Fibroblast of lung (primary cell): Measurements from ENCODE around the gene RBM38. TPM values are rescaled to one million over a fixed set of nuclear protein-coding genes. Genes with fewer than 3 reads are reported as not detected.
"Not testable (repeated sequence)": the region's sequence is repeated elsewhere in the genome, so short reads cannot be mapped to it uniquely, and the experiment has no call there.

ENCODE experiments used
- DNase-seq, 2 donors: peaks; one replicate each; pipeline versions ENCODE4 v3.0.0 to v3.0.0-alpha.2; 2010; ENCODE audit warnings: low read depth in 2 of 2
- H2AFZ ChIP-seq: 2 replicates; pipeline ENCODE4 v1.5.1; 2012; ENCODE audit warnings: low read length, control low read depth, inconsistent platforms
- H3K27ac ChIP-seq: 2 replicates; pipeline ENCODE4 v1.5.1; 2011; ENCODE audit warnings: low read length, control low read depth; ENCODE audit not compliant: insufficient read depth
- H3K27me3 ChIP-seq: 2 replicates; pipeline ENCODE4 v1.5.1; 2011; ENCODE audit warnings: mild to moderate bottlenecking, low read length; ENCODE audit not compliant: control insufficient read depth, insufficient read depth
- H3K36me3 ChIP-seq: 2 replicates; pipeline ENCODE4 v1.5.1; 2011; ENCODE audit warnings: low read length; ENCODE audit not compliant: control insufficient read depth, insufficient read depth
- H3K4me1 ChIP-seq: 2 replicates; pipeline ENCODE4 v1.5.1; 2011; ENCODE audit warnings: low read length; ENCODE audit not compliant: control insufficient read depth, insufficient read depth; ENCODE audit errors: extremely low read depth
- H3K4me2 ChIP-seq: 2 replicates; pipeline ENCODE4 v1.5.1; 2011; ENCODE audit warnings: low read length, control low read depth; ENCODE audit not compliant: insufficient read depth; ENCODE audit errors: extremely low read depth
- H3K4me3 ChIP-seq, 4 experiments: fragments of 200-600 bp in 1 of 4; sonication (generic) in 1 of 4; replicated peaks in 1 of 4; 2 replicates each; pipeline ENCODE4 v1.5.1; 2011 to 2016; ENCODE audit warnings: low read length in 4 of 4, low read depth in 3 of 4, mild to moderate bottlenecking in 3 of 4, control low read depth in 2 of 4, inconsistent platforms in 1 of 4, mixed read lengths in 1 of 4; ENCODE audit not compliant: insufficient read depth in 1 of 4; ENCODE audit errors: control extremely low read depth in 1 of 4
- H3K79me2 ChIP-seq: 2 replicates; pipeline ENCODE4 v1.5.1; 2012; ENCODE audit warnings: mild to moderate bottlenecking, low read length, inconsistent platforms; ENCODE audit not compliant: control insufficient read depth, insufficient read depth
- H3K9ac ChIP-seq: 2 replicates; pipeline ENCODE4 v1.5.1; 2011; ENCODE audit warnings: mild to moderate bottlenecking, low read length, control low read depth; ENCODE audit not compliant: insufficient read depth
- H3K9me3 ChIP-seq: 2 replicates; pipeline ENCODE4 v1.5.1; 2012; ENCODE audit warnings: low read depth, low read length; ENCODE audit not compliant: control insufficient read depth, insufficient read depth
- H4K20me1 ChIP-seq: 2 replicates; pipeline ENCODE4 v1.5.1; 2011; ENCODE audit warnings: low read length; ENCODE audit not compliant: control insufficient read depth, insufficient read depth; ENCODE audit errors: extremely low read depth
- CTCF ChIP-seq, 2 donors: IDR thresholded peaks in 1 of 2; conservative IDR thresholded peaks in 1 of 2; 1 replicate in 1 of 2; 2 replicates in 1 of 2; pipeline ENCODE4 v1.5.1; 2011 to 2012; ENCODE audit warnings: low read length in 2 of 2, control low read depth in 1 of 2, inconsistent platforms in 1 of 2, low read depth in 1 of 2, mild to moderate bottlenecking in 1 of 2
- EZH2 ChIP-seq: IDR thresholded peaks from 2 replicates; pipeline ENCODE4 v1.5.1; 2012; ENCODE audit warnings: low read length, control low read depth, mild to moderate bottlenecking; ENCODE audit errors: missing control alignments
- polyA plus RNA-seq, 2 donors: library from polyadenylated mRNA; depleted of rRNA in 1 of 2; stranded (reverse) in 1 of 2; unstranded in 1 of 2; fragments of >200 nt; gene quantifications; 2 replicates each; pipeline ENCODE4 v1.2.1, GENCODE V29; 2011 to 2012; ENCODE audit warnings: missing spikeins in 1 of 2
- total RNA-seq: library from RNA; depleted of rRNA; stranded (reverse); fragments of >200 nt; gene quantifications from 2 replicates; pipeline ENCODE4 v1.2.1, GENCODE V29; 2014

The RBM38 gene
- total and polyA plus RNA-seq, 2 donors (not counting 1 experiment from before 2014, with no cell fraction given), result 3.9 to 7.9 TPM

- Histone ChIP-seq H3K4me3 (no peak overlapping the region), H3K79me2 (peaks cover 30% of the 10 kb centered on the region), H3K27me3 (no peaks in the 10 kb centered on the region), H3K9me3 (no peaks in the 10 kb centered on the region), H3K4me1 (peaks cover 5% of the 10 kb centered on the region), H2AFZ (peak overlapping the region; percentile 9), H3K27ac (no peak overlapping the region), H3K9ac (no peak overlapping the region), H3K36me3 (peaks cover 12% of the 10 kb centered on the region), H3K4me2 (no peak overlapping the region), H4K20me1 (no peaks in the 10 kb centered on the region)
- no peak for TF ChIP-seq CTCF (conservative IDR thresholded peaks at IDR 0.05 in 1 of 2, IDR thresholded peaks at IDR 0.05 in 1 of 2; ENCODE audit: low read depth in 1 of 2, low read length in 2 of 2)
- TF ChIP-seq EZH2, result no peak
- DNase-seq, result peak in 1 of 2 donors; percentile 18
Observed at GRCh38 chr20:57350081-57350710, 41.0 kb upstream of the RBM38 start.

- Histone ChIP-seq H3K27ac (peak overlapping the region; percentile 96), H3K36me3 (peaks cover 13% of the 10 kb centered on the region), H2AFZ (peak overlapping the region; percentile 76), H3K79me2 (peaks cover 30% of the 10 kb centered on the region), H3K4me3 (peak overlapping the region; percentile 84 to 100 (median 94)), H3K9ac (peak overlapping the region; percentile 99), H3K4me2 (peak overlapping the region; percentile 98)
- not testable (repeated sequence) for H4K20me1 ChIP-seq, H3K27me3 ChIP-seq, DNase-seq, H3K4me1 ChIP-seq, H3K9me3 ChIP-seq
Observed at GRCh38 chr20:57350726-57351041, 40.5 kb upstream of the RBM38 start.

- peak; percentile 92 to 93 for DNase-seq
- H3K79me2 ChIP-seq, result peaks cover 30% of the 10 kb centered on the region
- H3K27ac ChIP-seq, result peak within 1 kb of the TSS; percentile 96
- H3K4me1 ChIP-seq, result peaks cover 5% of the 10 kb centered on the region
- H3K9me3 ChIP-seq, result no peaks in the 10 kb centered on the region
- peak within 1 kb of the TSS; percentile 98 for H3K4me2 ChIP-seq
- H3K27me3 ChIP-seq, result no peaks in the 10 kb centered on the region
- no peak for TF ChIP-seq EZH2
- TF ChIP-seq CTCF (conservative IDR thresholded peaks at IDR 0.05 in 1 of 2, IDR thresholded peaks at IDR 0.05 in 1 of 2; ENCODE audit: low read depth in 1 of 2, low read length in 2 of 2), result no peak
- no peaks in the 10 kb centered on the region for H4K20me1 ChIP-seq
- H3K4me3 ChIP-seq, result peak within 1 kb of the TSS; percentile 84 to 100 (median 94)
- H3K9ac ChIP-seq, result peak within 1 kb of the TSS; percentile 99
- peaks cover 14% of the 10 kb centered on the region for H3K36me3 ChIP-seq
- peak within 1 kb of the TSS; percentile 76 for H2AFZ ChIP-seq
Observed at GRCh38 chr20:57351042-57351783, 40.0 kb upstream of the RBM38 start, which contains the start of gene RAE1. Gene RAE1, plus strand, starts transcription at chr20:57351255. Its CDS starts 2,784 bp downstream, at chr20:57354039.
